PFSK-1 (cell line): ENCODE data around the gene GRID1.

Experiments used
- FOXP2 ChIP-seq: optimal IDR thresholded peaks from 2 replicates; pipeline ENCODE3; 2011; ENCODE audit warnings: borderline replicate concordance, control low read depth, inconsistent platforms; ENCODE audit not compliant: insufficient read depth; ENCODE audit errors: extremely low read length, extremely low read depth
- POLR2AphosphoS5 ChIP-seq: IDR thresholded peaks from 2 replicates; pipeline ENCODE4 v1.6.1; 2012; ENCODE audit warnings: low read depth, mild to moderate bottlenecking, control low read depth, low read length, moderate library complexity
- SIN3A ChIP-seq: IDR thresholded peaks from 2 replicates; pipeline ENCODE4 v1.6.1; 2012; ENCODE audit warnings: mild to moderate bottlenecking, low read length, moderate library complexity, borderline replicate concordance; ENCODE audit not compliant: insufficient read depth
- TAF1 ChIP-seq: IDR thresholded peaks from 2 replicates; pipeline ENCODE4 v1.6.1; 2012; ENCODE audit warnings: low read length, control low read depth, borderline replicate concordance; ENCODE audit not compliant: insufficient read depth
- TF ChIP-seq, protein P1 (sequence below), 2 experiments: IDR thresholded peaks; 2 replicates each; pipeline versions ENCODE4 v1.6.1 to v1.8.0; 2011 to 2012; ENCODE audit warnings: low read depth in 2 of 2, low read length in 2 of 2, control low read depth in 1 of 2, inconsistent platforms in 1 of 2, mild to moderate bottlenecking in 1 of 2, moderate library complexity in 1 of 2; ENCODE audit not compliant: insufficient read depth in 1 of 2

DNA sequence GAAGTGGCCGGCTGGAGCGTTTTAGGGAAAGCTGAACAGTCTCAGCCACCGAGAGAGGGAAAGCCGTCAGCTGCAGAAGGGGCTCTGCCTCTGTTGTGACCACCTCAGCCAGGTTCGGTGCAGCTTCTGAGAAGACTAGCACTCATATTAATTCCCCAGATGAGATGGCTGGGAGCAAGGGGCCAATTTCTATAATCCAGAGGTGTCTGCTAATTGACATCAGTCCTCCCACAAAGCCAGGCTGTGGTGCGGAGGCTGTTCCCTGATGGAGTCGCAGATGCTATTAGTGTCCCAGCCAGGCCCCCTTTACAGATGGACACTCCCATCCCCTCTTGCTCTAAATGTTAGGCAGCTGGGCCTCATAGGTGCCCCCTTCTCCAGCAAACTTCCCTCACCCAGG, 133.5 kb downstream of the GRID1 start:
- TF ChIP-seq SIN3A (no peak), POLR2AphosphoS5 (no peak), TAF1 (no peak), FOXP2 (no peak)
- TF ChIP-seq, protein P1, sequence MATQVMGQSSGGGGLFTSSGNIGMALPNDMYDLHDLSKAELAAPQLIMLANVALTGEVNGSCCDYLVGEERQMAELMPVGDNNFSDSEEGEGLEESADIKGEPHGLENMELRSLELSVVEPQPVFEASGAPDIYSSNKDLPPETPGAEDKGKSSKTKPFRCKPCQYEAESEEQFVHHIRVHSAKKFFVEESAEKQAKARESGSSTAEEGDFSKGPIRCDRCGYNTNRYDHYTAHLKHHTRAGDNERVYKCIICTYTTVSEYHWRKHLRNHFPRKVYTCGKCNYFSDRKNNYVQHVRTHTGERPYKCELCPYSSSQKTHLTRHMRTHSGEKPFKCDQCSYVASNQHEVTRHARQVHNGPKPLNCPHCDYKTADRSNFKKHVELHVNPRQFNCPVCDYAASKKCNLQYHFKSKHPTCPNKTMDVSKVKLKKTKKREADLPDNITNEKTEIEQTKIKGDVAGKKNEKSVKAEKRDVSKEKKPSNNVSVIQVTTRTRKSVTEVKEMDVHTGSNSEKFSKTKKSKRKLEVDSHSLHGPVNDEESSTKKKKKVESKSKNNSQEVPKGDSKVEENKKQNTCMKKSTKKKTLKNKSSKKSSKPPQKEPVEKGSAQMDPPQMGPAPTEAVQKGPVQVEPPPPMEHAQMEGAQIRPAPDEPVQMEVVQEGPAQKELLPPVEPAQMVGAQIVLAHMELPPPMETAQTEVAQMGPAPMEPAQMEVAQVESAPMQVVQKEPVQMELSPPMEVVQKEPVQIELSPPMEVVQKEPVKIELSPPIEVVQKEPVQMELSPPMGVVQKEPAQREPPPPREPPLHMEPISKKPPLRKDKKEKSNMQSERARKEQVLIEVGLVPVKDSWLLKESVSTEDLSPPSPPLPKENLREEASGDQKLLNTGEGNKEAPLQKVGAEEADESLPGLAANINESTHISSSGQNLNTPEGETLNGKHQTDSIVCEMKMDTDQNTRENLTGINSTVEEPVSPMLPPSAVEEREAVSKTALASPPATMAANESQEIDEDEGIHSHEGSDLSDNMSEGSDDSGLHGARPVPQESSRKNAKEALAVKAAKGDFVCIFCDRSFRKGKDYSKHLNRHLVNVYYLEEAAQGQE (IDR thresholded peaks at IDR 0.05; ENCODE audit: insufficient read depth in 1 of 2, low read depth in 2 of 2, low read length in 2 of 2): no peak
